Activated CD8-positive, alpha-beta memory T cell treated with anti-CD3 and anti-CD28 coated beads, Interleukin-2, amount 50 U/mL, for 48 hours (primary cell): ENCODE results near the gene TYSND1.
"Not testable (repeated sequence)": the region's sequence is repeated elsewhere in the genome, so short reads cannot be mapped to it uniquely, and the experiment has no call there.

Experiments used
- DNase-seq: peaks from one replicate; pipeline ENCODE4 v3.0.0-alpha.2; 2020

Gene TYSND1

GRCh38 chr10:70106958-70107791, 39.3 kb downstream of the TYSND1 start:
- no peak for DNase-seq

DNA sequence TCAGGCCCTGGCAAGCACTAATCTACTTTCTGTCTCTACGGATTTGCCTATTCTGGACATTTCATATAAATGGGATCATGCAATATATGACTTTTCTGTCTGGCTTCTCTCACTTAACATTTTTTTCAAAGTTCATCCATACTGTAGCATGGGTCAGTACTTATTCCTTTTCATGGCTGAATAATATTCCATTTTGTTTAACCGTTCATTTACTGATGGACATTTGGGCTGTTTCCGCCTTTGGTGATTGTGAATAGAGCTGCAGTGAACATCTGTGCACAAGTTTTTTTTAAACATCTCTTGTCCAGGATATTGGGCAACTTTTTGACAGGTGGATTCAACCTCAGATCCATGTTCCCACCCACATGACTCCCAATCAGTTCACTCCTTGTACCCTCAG, 44.8 kb downstream of the TYSND1 start:
- no peak for DNase-seq

DNA sequence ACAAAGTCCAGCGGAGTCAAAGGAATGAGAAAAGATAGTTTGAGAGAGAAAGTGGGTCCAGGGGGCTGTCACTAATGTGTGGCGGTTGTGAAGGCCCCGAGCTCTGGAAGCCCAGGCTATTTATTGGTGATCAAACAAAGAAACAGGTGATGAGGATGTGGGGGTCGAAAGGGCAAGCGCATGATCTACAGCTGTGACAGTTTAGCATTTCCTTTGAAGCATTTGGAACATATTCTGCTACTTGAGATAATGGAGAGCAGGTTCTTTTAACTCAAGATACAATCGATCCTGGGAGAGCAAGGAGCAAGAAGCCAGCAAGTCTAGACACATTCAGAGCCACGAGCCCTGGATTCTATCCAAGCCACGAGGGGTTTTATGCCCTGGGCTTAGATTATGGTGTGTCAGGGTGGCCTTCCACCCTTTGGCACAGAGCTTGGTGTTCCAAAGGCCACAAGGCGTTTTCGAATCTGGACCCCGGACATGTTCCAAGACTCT, 45.4 kb downstream of the TYSND1 start:
- DNase-seq, result not testable (repeated sequence)

- DNase-seq, result no peak
Measured at GRCh38 chr10:70098271-70098670, 48.2 kb downstream of the TYSND1 start.

DNA sequence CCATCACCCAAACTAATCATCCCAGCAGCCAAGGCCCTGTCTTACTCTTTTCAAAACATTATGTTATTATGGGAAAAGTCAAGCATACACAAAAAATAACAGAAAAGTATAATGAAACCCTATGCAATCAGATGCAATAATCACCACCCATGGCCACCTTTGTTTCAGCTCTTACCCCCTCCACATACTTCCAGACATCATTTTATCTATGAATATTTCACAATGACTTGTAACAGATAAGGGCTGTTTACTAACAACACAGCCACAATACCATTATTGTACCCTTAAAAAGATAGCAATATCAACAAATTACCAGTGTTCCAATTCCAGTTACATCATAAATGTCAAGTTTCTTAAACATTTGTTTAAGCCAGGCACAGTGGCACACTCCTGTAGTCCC, 49.0 kb downstream of the TYSND1 start:
- DNase-seq, result no peak

GRCh38 chr10:70096705-70097420, 49.6 kb downstream of the TYSND1 start:
- DNase-seq, result no peak

DNA sequence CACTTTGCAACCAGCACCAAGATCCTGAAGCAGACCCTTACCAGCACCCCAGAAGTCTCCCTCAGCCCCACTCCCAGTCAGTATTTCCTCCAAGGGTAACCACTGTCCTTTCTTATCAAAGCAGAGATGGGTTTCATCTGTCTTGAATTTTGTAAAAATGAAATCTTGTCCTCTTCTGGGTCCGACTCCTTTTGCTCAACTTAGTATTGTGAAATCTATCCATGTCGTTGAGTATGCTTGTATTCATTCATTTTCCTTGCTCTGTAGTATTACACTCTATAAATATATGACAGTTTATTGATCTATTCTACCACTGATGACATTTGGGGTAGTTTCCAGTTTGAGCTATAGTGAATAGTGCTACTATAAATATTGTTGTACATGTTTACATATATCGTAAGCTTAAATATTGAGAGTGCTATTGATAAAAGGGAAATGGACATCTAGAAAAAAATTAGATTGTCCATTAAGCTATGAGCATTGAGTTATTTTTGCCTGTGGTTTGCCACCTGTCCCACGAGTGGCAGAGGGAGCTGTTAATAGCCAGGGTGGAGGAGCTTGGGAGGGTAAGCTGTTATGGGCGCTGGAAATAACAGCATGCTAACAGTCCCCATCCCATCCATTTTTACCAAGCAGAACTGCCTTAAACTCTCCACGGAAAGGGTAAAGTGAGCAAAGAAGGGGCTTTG, 50.3 kb downstream of the TYSND1 start:
- no peak for DNase-seq

DNA sequence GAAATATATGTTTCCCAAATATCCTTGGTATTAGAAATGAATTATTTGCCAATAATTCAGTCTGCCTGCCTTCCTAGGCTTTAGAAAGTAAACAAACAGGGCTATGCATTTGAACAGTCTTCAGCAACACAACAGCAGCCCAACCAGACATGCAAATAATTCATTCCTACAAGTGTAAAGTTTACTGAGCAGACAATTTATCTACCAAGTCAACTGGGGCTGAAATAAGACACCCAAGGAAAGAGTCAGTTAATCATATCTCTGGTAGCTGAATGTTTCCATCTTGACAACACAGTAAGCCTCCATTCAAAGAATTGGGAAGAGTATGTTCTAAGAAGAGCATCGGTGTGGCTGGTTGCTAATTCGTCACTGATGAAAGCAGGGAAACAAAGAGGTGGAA, 52.2 kb downstream of the TYSND1 start:
- no peak for DNase-seq

DNA sequence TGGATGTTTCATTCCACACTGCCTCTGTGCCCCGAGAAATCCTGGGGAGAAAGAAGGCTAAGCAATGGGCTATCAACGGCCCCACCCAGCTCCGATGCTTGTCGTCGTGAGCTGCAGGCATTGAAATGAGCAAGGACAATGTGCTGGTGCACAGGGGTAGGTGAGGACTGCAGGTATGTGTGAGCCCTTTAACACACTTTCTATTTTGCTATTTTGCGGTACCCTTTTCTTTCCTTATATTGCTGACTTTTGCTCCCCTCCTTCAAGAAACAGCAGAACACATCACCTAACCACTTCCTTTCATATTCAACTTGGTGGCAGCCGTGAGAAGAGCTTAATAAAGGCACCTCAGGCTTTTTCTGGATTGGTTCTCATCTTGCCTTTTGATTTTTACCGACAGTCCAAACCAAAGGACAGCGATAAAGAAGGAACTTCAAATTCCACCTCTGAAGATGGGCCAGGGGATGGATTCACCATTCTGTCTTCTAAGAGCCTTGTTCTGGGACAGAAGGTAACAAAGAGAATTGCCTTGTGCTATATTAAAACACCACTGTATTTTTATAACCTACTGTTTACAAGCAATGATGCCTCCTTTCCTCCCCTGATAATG, 53.1 kb downstream of the TYSND1 start:
- peak; percentile 65 for DNase-seq

GRCh38 chr10:70092389-70092718, 54.1 kb downstream of the TYSND1 start:
- no peak for DNase-seq

- no peak for DNase-seq
Measured at GRCh38 chr10:70090951-70091350, 55.5 kb downstream of the TYSND1 start.

GRCh38 chr10:70090013-70090412, 56.5 kb downstream of the TYSND1 start:
- no peak for DNase-seq

GRCh38 chr10:70088308-70088698, 58.2 kb downstream of the TYSND1 start:
- DNase-seq, result no peak
